Epithelial cell of proximal tubule (primary cell): ENCODE results near the gene ASTL. TPM values are rescaled to one million over a fixed set of nuclear protein-coding genes. Genes with fewer than 3 reads are reported as not detected.

Experiments used
- DNase-seq: peaks from one replicate; pipeline ENCODE4 v3.0.0-alpha.2; 2011; ENCODE audit warnings: low read depth
- H3K4me3 ChIP-seq: 2 replicates; pipeline ENCODE4 v1.5.1; 2011; ENCODE audit warnings: low read depth, mild to moderate bottlenecking, low read length
- total RNA-seq: library from RNA; depleted of rRNA; stranded (reverse); fragments of >200 nt; gene quantifications from 2 replicates; pipeline ENCODE4 v1.2.3, GENCODE V29; 2015
- TF ChIP-seq, protein P1 (sequence below): conservative IDR thresholded peaks from 2 replicates; pipeline ENCODE4 v1.5.1; 2012; ENCODE audit warnings: low read depth, mild to moderate bottlenecking, low read length

Gene ASTL
- total RNA-seq, 1 donor from 2014 or later, result not detected

DNA sequence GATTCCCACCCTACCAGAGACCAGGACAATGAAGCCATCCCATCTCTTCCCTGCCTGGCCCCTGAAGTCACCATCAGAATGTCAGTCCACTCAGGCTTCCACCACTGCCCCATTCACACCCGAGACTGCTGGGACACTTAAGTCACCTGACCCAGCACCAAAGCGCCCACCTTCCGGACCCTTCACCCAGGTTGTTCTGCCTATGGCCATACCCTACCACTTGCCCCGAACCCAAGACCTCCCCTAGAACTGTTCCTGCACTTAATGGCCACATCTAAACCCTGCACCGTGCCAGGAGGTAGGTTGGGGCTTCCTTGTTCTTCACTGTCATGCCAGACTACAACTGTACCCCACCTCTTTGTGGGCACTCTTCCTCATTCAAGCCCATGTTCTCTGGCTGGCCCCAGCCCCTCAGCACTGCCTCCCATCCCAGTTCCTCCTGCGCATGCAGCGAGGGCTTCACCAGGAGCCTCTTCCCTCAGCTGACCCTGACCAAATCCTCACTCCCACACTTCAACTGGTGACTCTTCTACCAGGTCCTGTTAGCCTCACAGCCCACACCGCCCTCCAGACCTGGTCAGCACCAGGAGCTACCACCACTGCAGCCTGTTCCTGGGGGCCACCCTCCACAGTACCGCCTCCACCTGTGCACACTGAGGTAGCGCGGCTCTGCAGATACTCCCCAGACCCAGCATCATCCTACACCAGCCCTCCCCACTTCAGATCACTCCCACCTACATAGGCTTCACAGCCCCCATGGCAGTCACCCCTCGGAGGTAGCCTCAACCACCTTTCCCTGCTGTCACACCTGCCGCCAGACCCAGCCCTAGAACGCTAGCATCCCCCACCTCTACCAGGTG lies 13.7 kb downstream of the ASTL start:
- no peak overlapping the region for H3K4me3 ChIP-seq
- TF ChIP-seq, protein P1, sequence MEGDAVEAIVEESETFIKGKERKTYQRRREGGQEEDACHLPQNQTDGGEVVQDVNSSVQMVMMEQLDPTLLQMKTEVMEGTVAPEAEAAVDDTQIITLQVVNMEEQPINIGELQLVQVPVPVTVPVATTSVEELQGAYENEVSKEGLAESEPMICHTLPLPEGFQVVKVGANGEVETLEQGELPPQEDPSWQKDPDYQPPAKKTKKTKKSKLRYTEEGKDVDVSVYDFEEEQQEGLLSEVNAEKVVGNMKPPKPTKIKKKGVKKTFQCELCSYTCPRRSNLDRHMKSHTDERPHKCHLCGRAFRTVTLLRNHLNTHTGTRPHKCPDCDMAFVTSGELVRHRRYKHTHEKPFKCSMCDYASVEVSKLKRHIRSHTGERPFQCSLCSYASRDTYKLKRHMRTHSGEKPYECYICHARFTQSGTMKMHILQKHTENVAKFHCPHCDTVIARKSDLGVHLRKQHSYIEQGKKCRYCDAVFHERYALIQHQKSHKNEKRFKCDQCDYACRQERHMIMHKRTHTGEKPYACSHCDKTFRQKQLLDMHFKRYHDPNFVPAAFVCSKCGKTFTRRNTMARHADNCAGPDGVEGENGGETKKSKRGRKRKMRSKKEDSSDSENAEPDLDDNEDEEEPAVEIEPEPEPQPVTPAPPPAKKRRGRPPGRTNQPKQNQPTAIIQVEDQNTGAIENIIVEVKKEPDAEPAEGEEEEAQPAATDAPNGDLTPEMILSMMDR, result no peak
- no peak for DNase-seq

DNA sequence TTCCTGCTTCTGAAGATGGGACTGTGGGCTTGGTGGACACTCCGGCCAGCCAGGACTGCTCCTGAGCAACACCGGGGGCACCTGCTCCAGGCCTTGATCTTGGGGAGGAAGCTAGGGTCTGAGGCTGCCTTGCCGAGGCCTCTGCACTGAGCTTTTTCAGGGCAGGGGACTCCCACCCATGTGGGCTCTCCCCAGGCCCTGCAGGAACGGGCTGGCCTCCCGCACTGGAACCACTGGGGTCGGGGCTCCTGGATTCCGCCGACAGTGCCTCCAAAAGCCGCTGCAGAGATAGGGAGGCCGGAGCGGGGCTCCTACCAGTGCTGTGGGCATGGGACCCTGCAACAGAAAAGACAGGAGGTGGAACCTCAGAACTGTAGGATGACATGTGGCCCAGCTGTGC lies 14.4 kb downstream of the ASTL start:
- no peak for DNase-seq
- H3K4me3 ChIP-seq, result no peak overlapping the region
- TF ChIP-seq, protein P1, result no peak

DNA sequence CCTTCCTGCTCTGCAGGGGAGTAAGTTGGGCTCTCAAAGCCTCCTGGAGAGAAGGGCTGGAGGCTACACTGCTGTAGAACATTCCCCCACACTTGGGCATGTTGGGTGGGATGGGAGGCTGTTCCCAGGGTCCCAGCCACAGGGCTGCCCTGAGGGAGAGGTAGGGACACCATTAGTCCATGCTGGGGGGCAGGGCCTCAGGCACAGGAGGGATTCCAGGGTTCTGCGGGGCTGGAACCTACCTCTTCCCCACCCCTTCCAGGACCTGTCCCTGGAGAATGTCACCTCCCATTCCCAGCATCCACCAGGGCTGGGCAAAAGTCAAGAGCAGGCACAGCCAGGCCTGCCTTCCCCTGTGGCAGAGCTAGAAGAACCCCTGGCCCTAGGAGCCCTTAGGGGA lies 15.0 kb downstream of the ASTL start:
- TF ChIP-seq, protein P1, result no peak

DNA sequence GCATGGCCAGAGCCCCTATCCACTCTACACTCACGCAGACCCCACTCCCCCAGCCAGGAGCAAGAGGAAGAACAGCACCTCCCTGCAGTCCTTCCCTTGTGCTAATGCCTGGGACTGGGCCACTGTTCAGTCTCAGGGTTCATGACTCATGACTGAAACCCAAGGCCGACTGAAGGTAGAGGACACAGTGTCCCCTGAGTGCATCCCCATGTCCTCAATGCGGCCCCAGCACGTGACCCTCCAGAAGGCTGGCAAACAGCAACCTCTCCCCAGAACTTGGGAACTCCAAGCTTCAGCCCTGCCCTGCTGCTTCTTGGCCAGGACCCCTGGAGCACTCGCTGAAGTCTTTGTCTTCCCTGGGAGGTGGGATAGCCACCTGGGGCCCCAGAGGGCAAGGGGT lies 15.9 kb downstream of the ASTL start:
- no peak overlapping the region for H3K4me3 ChIP-seq
- TF ChIP-seq, protein P1, result no peak
- no peak for DNase-seq

More for the DNA sequence above, 15.0 kb downstream of the ASTL start:
- no peak overlapping the region for H3K4me3 ChIP-seq
- no peak for DNase-seq

DNA sequence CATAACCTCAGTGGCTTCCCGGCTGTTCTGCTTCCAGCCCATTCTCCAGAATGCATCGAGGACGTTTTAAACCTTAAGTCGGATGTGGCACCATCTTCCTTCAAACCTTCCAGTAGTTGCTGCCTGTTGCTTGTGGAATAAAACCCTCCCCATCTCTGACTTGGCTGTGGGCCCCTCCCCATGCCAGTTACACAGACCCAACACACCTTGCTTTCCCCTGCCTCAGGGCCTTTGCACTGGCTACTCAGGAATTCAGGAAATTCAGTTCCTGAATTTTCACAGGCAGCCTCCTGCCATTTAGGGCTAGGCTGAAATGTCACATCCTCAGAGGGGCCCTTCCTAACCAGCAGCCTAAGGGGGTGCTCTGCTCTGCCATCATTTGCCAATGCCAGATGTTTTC lies 16.9 kb downstream of the ASTL start:
- no peak for DNase-seq
- TF ChIP-seq, protein P1, result no peak
- no peak overlapping the region for H3K4me3 ChIP-seq

DNA sequence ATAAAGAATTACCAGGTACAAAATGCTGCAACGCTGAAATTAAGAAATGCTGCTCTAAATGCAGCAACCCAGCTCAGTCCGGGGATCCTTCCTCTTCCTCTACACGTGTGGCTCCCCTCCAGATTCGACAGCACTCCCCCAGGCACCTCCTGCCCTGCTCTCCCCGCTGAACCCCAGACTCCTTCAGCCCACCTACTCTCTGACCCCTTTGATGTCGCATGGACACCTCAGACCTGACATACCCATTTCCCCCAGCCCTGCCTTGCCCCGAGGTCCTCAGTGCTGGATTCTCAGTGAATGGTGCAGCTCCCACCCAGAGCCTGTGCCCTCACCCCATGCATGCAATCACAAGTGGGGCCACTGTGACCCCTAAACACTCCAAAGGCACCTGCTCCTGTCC lies 17.3 kb downstream of the ASTL start:
- no peak overlapping the region for H3K4me3 ChIP-seq
- no peak for DNase-seq
- TF ChIP-seq, protein P1, result no peak
